OCI-LY1 (cell line): ENCODE measurements around the gene HEBP1.

Experiments
- CTCF ChIP-seq: fragments of 200-600 bp; sonication (generic), shearing (Covaris generic); IDR thresholded peaks from 2 replicates; pipeline ENCODE4 v1.5.1; 2017; ENCODE audit warnings: mild to moderate bottlenecking, antibody characterized with exemption, low read length, moderate library complexity, mixed read lengths
- EZH2 ChIP-seq: fragments of 200-600 bp; sonication (generic), shearing (Covaris generic); IDR thresholded peaks from 2 replicates; pipeline ENCODE4 v1.8.0; 2017; ENCODE audit warnings: borderline replicate concordance, mixed run types, mild to moderate bottlenecking, antibody characterized with exemption, low read length, moderate library complexity, mixed read lengths

- TF ChIP-seq EZH2: no peak
- no peak for TF ChIP-seq CTCF
Measured at GRCh38 chr12:12952036-12952435, 48.0 kb downstream of the HEBP1 start, which contains the start of gene GPRC5D.
